Activated T-cell treated with anti-CD3 and anti-CD28 coated beads, Interleukin-2, amount 50 U/mL, for 72 hours (primary cell): Measurements from ENCODE around the gene FBF1. TPM values are rescaled to one million over a fixed set of nuclear protein-coding genes. Genes with fewer than 3 reads are reported as not detected.

Source experiments
- ATAC-seq, 2 donors: fragments of 150-1000 bp; cut with Tn5 transposase; replicated peaks in 1 of 2; 2 replicates each; pipeline ENCODE4 v1.10.0; 2021; ENCODE audit warnings: moderate library complexity in 2 of 2, mild to moderate bottlenecking in 1 of 2
- DNase-seq, 2 donors: peaks; one replicate each; pipeline ENCODE4 v3.0.0; 2021 to 2022; ENCODE audit warnings: mixed read lengths in 1 of 2
- H3K27ac Mint-ChIP-seq: one replicate; pipeline ENCODE4 v1.8.0; 2022; ENCODE audit warnings: mild to moderate bottlenecking, moderate library complexity, mixed read lengths
- H3K27me3 Mint-ChIP-seq: one replicate; pipeline ENCODE4 v1.8.0; 2022; ENCODE audit warnings: low read depth, mixed read lengths
- H3K36me3 Mint-ChIP-seq, 2 donors: one replicate each; pipeline ENCODE4 v1.8.0; 2022; ENCODE audit warnings: mixed read lengths in 2 of 2, mild to moderate bottlenecking in 1 of 2; ENCODE audit not compliant: insufficient read depth in 2 of 2
- H3K4me1 Mint-ChIP-seq: one replicate; pipeline ENCODE4 v1.8.0; 2022; ENCODE audit warnings: low read depth, mixed read lengths
- H3K4me3 Mint-ChIP-seq, 2 donors: one replicate each; pipeline ENCODE4 v1.8.0; 2022; ENCODE audit warnings: mild to moderate bottlenecking in 2 of 2, mixed read lengths in 2 of 2, moderate library complexity in 2 of 2
- H3K9me3 Mint-ChIP-seq, 2 donors: one replicate each; pipeline ENCODE4 v1.8.0; 2022; ENCODE audit warnings: mixed read lengths in 2 of 2
- total RNA-seq, 2 donors: library from RNA; stranded (reverse); gene quantifications; one replicate each; pipeline ENCODE4 v1.2.3, GENCODE V29; 2022

Gene FBF1, protein sequence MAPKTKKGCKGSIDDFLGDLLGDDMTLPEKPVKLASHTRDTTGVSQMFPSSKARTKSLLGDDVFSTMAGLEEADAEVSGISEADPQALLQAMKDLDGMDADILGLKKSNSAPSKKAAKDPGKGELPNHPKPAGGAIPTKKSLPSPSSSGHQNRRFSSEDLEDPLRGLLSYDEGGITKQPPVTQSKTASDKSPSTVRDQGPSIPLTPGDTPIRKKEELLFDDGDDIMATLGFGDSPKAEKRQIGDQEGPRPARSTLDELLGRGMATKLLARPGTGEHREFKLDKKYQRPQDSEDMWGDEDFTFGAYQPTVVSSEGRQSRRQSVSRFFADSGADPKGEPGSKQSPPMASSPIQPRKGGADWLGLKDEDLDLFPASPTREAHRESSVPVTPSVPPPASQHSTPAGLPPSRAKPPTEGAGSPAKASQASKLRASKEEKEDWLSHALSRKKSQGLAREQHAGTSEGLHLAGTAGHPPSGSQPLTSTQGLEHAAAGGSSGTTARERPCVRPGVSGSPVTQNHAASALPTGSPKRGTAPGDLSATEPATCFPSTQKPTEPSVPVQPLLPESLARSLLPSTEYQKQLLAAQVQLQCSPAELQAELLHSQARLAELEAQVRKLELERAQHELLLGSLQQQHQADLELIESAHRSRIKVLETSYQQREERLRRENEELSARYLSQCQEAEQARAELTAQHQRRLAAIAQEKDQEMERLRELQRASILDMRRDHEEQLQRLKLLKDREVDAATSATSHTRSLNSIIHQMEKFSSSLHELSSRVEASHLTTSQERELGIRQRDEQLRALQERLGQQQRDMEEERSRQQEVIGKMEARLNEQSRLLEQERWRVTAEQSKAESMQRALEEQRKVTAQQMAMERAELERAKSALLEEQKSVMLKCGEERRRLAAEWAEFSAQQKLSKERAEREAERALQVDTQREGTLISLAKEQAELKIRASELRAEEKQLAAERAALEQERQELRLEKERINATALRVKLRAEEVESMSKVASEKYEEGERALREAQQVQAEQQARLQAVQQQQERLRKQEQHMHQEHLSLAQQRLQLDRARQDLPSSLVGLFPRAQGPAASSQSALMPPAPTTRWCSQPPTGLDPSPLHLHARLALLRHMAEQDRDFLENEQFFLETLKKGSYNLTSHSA
- total RNA-seq = 10 to 100 TPM; 19.9 to 26.7 TPM

DNA sequence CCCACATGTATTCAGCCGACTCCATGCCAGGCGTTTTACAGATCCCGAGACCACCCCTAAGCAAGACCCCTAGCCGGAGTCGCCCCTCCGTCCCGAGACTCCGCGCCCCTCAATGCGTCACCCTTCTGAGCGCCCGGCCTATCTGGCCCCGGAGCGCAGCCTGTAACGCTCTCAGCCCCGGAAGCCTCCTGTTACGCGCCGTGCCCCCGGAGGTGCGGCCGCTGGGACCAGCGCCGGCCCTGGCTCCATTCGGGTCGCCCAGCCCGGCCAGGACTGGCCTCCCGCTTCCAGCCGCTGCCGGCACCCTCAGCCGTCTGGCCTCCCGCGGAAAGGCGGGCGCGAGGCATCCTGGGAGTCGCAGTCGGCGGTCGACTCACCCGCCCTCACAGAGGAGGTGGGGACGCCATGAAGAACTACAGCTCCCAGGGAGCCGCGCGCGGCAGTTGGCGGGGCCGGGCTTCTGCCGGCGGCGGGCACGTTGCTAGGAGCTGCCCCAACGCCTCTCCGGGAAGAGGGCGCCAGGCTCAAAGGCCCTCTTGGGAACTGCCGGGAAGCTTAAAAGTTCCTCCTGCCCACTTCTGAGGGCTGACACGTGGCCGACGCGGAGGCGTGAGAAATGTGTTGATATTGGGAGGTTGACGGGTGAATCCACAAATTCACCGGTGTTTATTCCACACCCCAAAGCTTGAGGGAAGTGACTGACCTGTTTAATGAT is at the start of gene FBF1:
Gene FBF1, minus strand, starts transcription at position 316 of the 715 bp plus-strand sequence. CDS start 2,893 bp downstream, outside the sequence.
- H3K27me3 Mint-ChIP-seq = no peaks in the 10 kb centered on the region
- no peaks in the 10 kb centered on the region for H3K9me3 Mint-ChIP-seq
- H3K27ac Mint-ChIP-seq = peak within 1 kb of the TSS; percentile 39
- peak within 1 kb of the TSS; percentile 84 to 86 for H3K4me3 Mint-ChIP-seq
- DNase-seq (peak; percentile 91 to 92), ATAC-seq (peak; percentile 99)
- peaks cover 18% of the 10 kb centered on the region for H3K4me1 Mint-ChIP-seq
- H3K36me3 Mint-ChIP-seq = no peaks in the 10 kb centered on the region

DNA sequence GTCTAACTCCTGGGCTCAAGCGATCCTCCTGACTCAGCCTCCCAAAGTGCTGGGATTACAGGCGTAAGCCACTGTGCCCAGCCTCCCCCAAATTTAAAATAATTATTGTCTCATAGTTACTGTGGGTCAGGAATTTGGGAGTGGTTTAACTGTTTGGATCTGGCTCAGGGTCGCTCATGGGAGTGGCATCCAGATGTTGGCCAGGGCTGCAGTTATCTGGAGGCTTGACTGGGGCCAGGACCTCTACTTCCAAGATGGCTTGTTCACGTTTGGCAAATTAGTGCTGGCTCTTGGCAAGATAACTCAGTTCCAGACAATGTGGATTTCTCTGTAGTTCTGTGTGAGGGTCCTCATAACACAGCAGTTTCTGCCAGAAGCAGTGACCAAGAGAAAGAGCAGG is 46.2 kb upstream of the FBF1 start:
- ATAC-seq = no peak
- H3K27me3 Mint-ChIP-seq = no peaks in the 10 kb centered on the region
- H3K36me3 Mint-ChIP-seq = peaks cover 0 to 1% of the 10 kb centered on the region in 2 donors
- H3K27ac Mint-ChIP-seq = no peak overlapping the region
- DNase-seq = no peak
- no peak overlapping the region for H3K4me3 Mint-ChIP-seq
- H3K9me3 Mint-ChIP-seq = no peaks in the 10 kb centered on the region
- no peaks in the 10 kb centered on the region for H3K4me1 Mint-ChIP-seq

DNA sequence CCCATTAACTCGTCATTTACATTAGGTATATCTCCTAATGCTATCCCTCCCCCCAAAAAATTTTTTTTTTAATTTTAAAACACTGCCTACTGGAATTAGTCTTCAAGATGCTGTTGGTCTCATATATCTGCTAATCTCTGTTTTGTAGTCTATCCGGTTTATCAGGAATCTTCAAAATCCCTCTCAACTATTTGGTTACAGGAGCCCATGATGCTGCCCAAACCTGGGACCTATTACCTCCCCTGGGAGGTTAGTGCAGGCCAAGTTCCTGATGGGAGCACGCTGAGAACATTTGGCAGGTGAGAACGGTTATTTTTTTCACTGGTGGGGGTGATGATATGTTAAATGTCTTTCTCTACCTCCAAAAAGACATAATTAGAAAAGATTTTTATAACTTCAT is 45.1 kb upstream of the FBF1 start:
- Mint-ChIP-seq H3K4me1 (peaks cover 3% of the 10 kb centered on the region), H3K9me3 (no peaks in the 10 kb centered on the region), H3K27me3 (no peaks in the 10 kb centered on the region), H3K27ac (no peak overlapping the region), H3K36me3 (peaks cover 0 to 1% of the 10 kb centered on the region in 2 donors), H3K4me3 (no peak overlapping the region)
- no peak for ATAC-seq
- no peak for DNase-seq

DNA sequence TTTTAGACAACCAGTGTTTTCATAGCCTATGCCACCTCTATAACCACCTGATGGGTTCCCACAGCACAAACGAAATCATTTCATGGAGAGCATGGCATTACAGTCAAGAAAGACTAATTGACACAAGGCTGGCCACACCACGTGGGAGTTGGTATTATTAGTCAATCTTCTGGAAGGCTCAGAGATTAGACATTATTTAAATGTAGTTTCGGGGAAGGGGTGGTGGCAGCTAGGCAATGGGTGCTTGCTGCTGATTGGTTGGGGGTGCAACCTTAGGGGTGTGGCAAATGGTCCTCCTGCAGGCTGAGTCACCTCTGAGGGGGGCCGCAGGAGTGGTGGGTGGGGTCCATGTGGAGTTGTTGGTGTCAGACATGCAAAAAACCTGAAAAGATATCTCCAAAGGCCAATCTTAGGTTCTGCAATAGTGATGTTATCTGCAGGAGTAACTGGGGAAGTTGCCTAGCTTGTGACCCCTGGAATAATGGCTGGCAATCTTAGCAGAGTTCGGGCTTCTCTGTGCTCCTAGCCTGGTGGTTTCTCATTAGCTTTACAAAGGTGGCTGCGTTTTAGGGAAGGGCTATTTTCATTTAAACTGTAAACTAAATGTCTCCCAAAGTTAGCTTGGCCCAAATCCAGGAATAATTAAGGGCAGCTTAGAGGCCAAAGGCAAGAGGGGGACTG is 42.8 kb upstream of the FBF1 start:
- Mint-ChIP-seq H3K9me3 (no peaks in the 10 kb centered on the region), H3K27ac (no peak overlapping the region), H3K4me3 (no peak overlapping the region), H3K27me3 (no peaks in the 10 kb centered on the region), H3K4me1 (peaks cover 20% of the 10 kb centered on the region), H3K36me3 (peaks cover 3% of the 10 kb centered on the region in 2 donors)
- DNase-seq (no peak), ATAC-seq (no peak)

DNA sequence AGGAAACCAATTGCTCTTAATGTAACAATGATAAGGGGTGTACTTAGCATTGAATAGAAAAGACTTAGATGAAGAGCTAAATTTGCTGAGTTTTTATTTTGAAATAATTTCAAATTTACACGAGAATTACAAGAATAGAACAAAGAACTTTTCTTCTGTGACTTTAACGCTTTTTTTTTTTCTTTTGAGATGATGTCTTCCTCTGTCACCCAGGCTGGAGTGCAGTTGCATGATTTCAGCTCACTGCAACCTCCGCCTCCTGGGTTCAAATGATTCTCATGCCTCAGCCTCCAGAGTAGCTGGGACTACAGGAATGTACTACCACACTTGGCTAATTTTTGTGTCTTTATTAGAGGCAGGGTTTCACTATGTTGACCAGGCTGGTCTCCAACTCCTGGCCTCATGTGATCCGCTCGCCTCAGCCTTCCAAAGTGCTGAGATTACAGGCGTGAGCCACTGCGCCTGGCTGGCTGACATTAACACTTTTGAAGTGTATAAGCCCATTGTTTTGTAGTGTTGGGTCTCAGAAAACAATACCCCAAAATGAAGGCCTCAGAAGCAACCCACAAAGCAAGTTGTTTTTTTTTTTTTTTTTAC is 40.3 kb upstream of the FBF1 start:
- H3K4me1 Mint-ChIP-seq = peaks cover 39% of the 10 kb centered on the region
- H3K27ac Mint-ChIP-seq = peak overlapping the region; percentile 84
- no peaks in the 10 kb centered on the region for H3K9me3 Mint-ChIP-seq
- H3K27me3 Mint-ChIP-seq = no peaks in the 10 kb centered on the region
- peak overlapping the region; percentile 99 for H3K4me3 Mint-ChIP-seq
- DNase-seq (no peak), ATAC-seq (no peak)
- peaks cover 3 to 6% of the 10 kb centered on the region in 2 donors for H3K36me3 Mint-ChIP-seq

DNA sequence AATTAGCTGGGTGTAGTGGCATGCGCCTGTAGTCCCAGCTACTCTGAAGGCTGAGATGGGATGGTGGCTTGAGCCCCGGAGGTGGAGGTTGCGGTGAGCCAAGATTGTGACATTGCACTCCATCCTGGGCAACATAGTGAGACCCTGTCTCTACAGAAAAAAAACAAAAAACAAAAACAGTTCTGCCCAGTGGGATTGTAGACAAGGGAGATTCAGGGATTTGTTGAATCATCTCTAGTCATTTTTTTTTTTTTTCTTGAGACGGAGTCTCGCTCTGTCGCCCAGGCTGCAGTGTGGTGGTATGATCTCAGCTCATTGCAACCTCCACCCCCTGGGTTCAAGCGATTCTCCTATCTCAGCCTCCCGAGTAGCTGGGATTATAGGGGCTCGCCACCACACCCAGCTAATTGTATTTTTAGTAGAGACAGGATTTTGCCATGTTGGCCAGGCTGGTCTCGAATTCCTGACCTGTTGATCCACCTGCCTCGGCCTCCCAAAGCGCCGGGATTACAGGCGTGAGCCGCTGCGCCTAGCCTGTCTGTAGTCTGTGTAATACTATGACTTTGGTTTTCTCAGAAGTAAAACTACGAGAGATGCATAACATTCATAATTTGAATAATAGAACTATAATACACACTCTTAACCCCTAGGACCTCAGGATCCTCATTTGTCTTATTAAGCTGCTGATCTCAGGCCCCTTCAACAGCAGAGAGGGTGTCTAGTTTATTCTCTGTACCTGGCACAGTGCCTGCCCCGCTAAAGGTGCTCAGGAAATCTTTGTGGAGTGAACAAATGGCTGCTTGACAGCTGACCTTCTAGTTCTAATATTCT is 39.6 kb upstream of the FBF1 start:
- Mint-ChIP-seq H3K36me3 (peaks cover 3 to 6% of the 10 kb centered on the region in 2 donors), H3K27me3 (no peaks in the 10 kb centered on the region), H3K9me3 (no peaks in the 10 kb centered on the region), H3K4me1 (peaks cover 45% of the 10 kb centered on the region), H3K4me3 (peak overlapping the region; percentile 99), H3K27ac (peak overlapping the region; percentile 99)
- ATAC-seq (no peak), DNase-seq (no peak)

DNA sequence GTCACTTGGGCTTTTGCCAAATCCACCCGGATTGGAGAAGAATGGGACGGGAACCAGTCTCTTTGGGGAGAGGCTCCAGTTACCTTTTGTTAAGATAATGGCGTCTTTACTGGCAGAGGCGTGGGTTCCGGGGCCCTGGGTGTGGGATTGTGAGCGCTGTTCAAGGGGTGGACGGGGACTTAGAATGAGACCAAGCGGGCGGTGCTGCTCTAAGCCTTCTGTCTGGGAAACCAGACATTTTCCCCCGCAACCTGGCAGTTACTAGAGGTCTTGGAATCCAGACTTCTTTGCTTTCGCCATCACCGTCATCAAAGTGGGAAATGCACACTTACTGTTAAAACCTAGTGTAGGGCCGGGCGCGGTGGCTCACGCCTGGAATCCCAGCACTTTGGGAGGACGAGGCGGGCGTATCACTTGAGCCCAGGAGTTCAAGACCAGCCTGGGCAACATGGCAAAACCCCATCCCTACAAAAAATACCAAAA is 38.9 kb upstream of the FBF1 start:
- Mint-ChIP-seq H3K9me3 (no peaks in the 10 kb centered on the region), H3K27me3 (no peaks in the 10 kb centered on the region), H3K36me3 (peaks cover 3 to 6% of the 10 kb centered on the region in 2 donors), H3K27ac (peak overlapping the region; percentile 99), H3K4me3 (peak overlapping the region; percentile 99), H3K4me1 (peaks cover 46% of the 10 kb centered on the region)
- peak; percentile 33 to 34 for ATAC-seq
- no peak for DNase-seq

DNA sequence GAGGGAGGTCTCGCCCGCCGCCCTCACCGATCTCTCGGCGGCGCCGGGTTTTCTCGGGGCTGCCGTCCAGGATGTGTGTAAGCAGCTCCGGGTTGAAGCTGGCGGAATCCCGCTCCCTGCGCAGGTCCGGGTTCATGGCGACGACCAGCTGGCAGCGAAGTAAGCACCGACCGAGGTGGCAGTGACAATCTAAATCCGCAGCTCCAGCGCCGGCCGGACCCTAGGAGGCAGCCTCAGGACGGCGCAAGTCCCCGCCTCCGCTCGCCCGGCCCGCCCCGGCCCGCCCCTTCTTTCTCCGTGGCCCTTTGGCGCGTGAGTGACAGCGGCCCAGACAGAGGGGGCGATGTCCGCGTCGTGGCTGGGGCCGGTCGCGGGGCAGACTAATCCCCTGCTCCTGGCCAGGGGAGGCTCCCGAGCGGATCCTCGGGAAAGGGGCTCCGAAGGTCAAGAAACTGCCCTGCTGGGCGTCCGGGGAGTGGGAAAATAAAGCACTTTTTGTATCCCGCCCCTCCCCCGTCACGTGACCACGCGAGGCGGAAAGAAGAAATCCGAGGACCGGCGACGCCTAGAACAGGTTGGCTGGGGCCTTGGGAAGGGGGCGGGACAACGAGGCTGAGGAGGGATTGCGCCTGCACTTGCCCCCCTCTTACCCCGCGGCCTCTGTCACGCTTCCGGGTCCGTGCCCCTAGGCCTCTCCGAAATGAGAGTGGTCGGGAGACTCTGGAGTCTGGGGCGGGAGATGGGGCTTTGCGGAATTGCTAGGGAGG is 38.3 kb upstream of the FBF1 start, which contains the start of the genes ACOX1 and TEN1:
Gene ACOX1, minus strand, starts transcription at position 229 of the 767 bp plus-strand sequence. Its CDS starts 93 bp downstream, at position 136.
Gene TEN1, plus strand, starts transcription at position 303 of the 767 bp plus-strand sequence. CDS start 6,953 bp downstream, outside the sequence.
- H3K27me3 Mint-ChIP-seq = no peaks in the 10 kb centered on the region
- peak; percentile 95 to 98 for DNase-seq
- no peaks in the 10 kb centered on the region for H3K9me3 Mint-ChIP-seq
- H3K4me1 Mint-ChIP-seq = peaks cover 46% of the 10 kb centered on the region
- peak; percentile 95 to 96 for ATAC-seq
- H3K36me3 Mint-ChIP-seq = peaks cover 3 to 6% of the 10 kb centered on the region in 2 donors
- H3K4me3 Mint-ChIP-seq = peak within 1 kb of the TSS; percentile 99
- H3K27ac Mint-ChIP-seq = peak within 1 kb of the TSS; percentile 99

DNA sequence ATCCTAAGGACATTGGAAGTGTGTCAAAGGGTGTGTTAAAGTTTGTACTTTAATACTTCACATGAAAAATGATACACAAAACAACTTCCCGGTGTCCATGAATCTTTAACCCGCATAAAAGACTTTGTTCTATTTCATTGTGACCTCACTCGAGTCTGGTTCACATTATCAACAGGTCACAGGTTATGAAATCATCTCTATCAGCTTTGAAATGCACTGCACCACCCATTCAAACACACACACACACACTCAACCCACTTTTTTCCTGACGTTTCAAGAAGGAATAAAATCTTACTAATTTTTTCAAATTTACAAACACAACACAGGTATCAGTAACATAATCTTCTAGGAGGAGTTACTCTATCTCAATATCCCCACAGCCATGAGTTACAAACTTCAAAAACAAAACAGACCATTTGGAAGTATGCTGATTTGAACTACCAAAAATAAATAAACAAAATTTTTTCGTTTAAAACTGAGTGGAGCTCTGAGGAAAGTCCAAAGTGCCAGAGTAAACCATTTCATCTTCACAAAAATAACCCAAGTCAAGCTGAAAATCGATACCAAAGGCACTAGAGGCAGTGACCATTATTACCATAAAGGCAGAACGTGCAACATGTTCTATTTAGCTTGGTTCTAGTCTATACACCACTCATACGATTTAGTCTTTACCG is 35.5 kb upstream of the FBF1 start:
- peaks cover 3 to 6% of the 10 kb centered on the region in 2 donors for H3K36me3 Mint-ChIP-seq
- H3K27me3 Mint-ChIP-seq = no peaks in the 10 kb centered on the region
- no peak for ATAC-seq
- H3K9me3 Mint-ChIP-seq = no peaks in the 10 kb centered on the region
- DNase-seq = no peak
- H3K4me1 Mint-ChIP-seq = peaks cover 46% of the 10 kb centered on the region
- peak overlapping the region; percentile 46 to 66 for H3K4me3 Mint-ChIP-seq
- peak overlapping the region; percentile 92 for H3K27ac Mint-ChIP-seq

DNA sequence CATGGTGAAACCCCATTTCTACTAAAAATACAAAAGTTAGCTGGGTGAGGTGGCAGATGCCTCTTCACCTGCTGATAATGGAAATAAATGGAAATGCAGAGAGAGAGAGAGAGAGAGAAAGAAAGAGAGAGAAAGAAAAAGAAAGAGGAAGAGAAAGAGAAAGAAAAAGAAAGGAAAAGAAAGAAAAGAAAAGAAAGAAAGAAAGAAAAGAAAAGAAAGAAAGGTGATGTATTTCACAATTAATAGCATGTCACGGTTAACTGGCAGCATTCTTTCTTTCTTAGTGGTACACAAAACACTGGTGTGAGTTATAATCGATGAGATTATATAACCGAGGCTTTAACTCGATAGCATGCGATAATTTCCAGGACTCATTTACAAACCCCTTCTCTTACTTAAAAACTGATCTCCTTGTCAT is 34.9 kb upstream of the FBF1 start:
- no peaks in the 10 kb centered on the region for H3K27me3 Mint-ChIP-seq
- H3K36me3 Mint-ChIP-seq = peaks cover 3 to 6% of the 10 kb centered on the region in 2 donors
- no peak overlapping the region for H3K4me3 Mint-ChIP-seq
- peak overlapping the region; percentile 92 for H3K27ac Mint-ChIP-seq
- H3K4me1 Mint-ChIP-seq = peaks cover 40% of the 10 kb centered on the region
- H3K9me3 Mint-ChIP-seq = no peaks in the 10 kb centered on the region
- DNase-seq = no peak
- no peak for ATAC-seq
